ENCODE measurements around the gene SLC2A4RG.

SLC2A4RG gene

GRCh38 chr20:63733117-63733516 is 6.5 kb upstream of the SLC2A4RG start:
- ChIA-PET CTCF (interaction anchor here (0.6 kb wide), 1 partner anchor 190 kb away, joined by 4 read pairs; no protein-coding TSS in a partner anchor), POLR2A (ENCODE audit: low non-redundant PET) (no interaction called here)
- peak overlapping the region; percentile 5 for H3K27ac ChIP-seq
- no peak for TF ChIP-seq CTCF (conservative IDR thresholded peaks at IDR 0.05; ENCODE audit: low read depth)
- DNase-seq (ENCODE audit: low spot score) = no peak

- ChIA-PET CTCF (interaction anchor here (0.6 kb wide), 1 partner anchor 190 kb away, joined by 4 read pairs; no protein-coding TSS in a partner anchor), POLR2A (ENCODE audit: low non-redundant PET) (interaction anchor here (0.6 kb wide), 1 partner anchor 23 kb away, joined by 4 read pairs; no protein-coding TSS in a partner anchor)
- DNase-seq (ENCODE audit: low spot score) = no peak
- peak overlapping the region; percentile 5 for H3K27ac ChIP-seq
- no peak for TF ChIP-seq CTCF (conservative IDR thresholded peaks at IDR 0.05; ENCODE audit: low read depth)
Measured at GRCh38 chr20:63733579-63734081, 5.9 kb upstream of the SLC2A4RG start.

GRCh38 chr20:63734111-63734945 is 5.2 kb upstream of the SLC2A4RG start:
- ChIA-PET POLR2A (ENCODE audit: low non-redundant PET) (interaction anchor here (0.6 kb wide), 1 partner anchor 23 kb away, joined by 4 read pairs; no protein-coding TSS in a partner anchor), CTCF (no interaction called here)
- H3K27ac ChIP-seq = peak overlapping the region; percentile 5; the same call in 1 of the 2 replicates
- no peak for TF ChIP-seq CTCF (conservative IDR thresholded peaks at IDR 0.05; ENCODE audit: low read depth)
- no peak for DNase-seq (ENCODE audit: low spot score)

- ChIA-PET CTCF (interaction anchor here (1.6 kb wide), 1 partner anchor 7 kb away, joined by 4 read pairs; no protein-coding TSS in a partner anchor), POLR2A (ENCODE audit: low non-redundant PET) (no interaction called here)
- H3K27ac ChIP-seq = peak overlapping the region; percentile 99
- DNase-seq (ENCODE audit: low spot score) = no peak
- TF ChIP-seq CTCF (conservative IDR thresholded peaks at IDR 0.05; ENCODE audit: low read depth) = no peak
Measured at GRCh38 chr20:63734946-63735858, 4.4 kb upstream of the SLC2A4RG start.

- TF ChIP-seq CTCF (conservative IDR thresholded peaks at IDR 0.05; ENCODE audit: low read depth) = no peak
- H3K27ac ChIP-seq = peak within 1 kb of the TSS; percentile 99
- POLR2A ChIA-PET (ENCODE audit: low non-redundant PET) = no interaction called here
- CTCF ChIA-PET = interaction anchor here (0.5 to 1.6 kb wide), 6 partner anchors 8 to 244 kb away, joined by 3 to 4 read pairs (median 3); no protein-coding TSS in a partner anchor
- DNase-seq (ENCODE audit: low spot score) = no peak
Measured at GRCh38 chr20:63735859-63736718, 3.5 kb upstream of the SLC2A4RG start, which contains the start of gene LIME1. Gene LIME1 (plus strand): TSS chr20:63736664. CDS start chr20:63737550, 886 bp downstream.

All from RWPE1 (cell line).